GM19455 (cell line): ENCODE results near the gene MYL12A.

ENCODE experiments used
- ATAC-seq: cut with Tn5 transposase; IDR thresholded peaks from one replicate; pipeline ENCODE4 v1.9.1; 2021; ENCODE audit not compliant: unreplicated experiment

Gene MYL12A

DNA sequence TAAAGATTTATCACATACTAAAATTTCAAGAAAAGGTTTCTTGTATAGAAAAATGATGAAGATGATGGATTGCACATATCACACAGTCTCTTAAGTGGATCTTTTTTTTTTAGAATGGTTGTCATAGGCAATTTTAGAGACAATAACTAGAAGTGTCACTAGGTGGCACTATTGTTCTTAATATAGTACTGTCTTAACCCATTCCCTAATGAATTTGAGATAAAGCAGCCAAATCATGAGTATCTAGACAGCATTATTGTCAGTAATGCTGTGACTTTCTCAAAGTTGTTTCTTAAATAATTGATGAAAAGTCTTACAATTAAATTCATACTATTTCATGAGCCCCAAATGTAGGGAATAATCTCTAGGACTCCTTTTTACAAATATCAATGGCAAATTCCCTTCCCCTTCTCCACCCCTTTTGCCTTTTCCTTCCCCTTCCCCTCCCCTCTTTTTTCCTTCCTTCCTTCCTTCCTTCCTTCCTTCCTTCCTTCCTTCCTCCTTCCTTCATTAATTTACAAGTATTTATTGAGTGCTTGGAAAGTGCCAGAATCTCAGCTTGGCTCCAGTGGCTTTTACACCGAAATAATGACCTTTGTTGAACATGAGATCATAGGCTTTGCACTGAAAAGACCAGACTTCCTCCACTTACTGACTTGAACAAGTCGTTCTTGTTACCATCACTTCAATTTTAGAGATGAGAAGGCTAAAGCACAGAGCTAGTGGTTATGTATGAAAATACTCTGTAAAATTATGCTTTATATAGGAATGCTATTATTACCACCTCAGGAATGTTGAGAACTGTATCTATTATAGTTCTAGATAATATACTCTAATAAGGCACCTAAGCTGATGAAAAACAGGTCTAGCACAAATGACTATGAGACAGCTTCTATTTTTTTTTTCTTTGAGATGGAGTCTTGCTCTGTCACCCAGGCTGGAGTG, 34.1 kb downstream of the MYL12A start:
- ATAC-seq = no peak

DNA sequence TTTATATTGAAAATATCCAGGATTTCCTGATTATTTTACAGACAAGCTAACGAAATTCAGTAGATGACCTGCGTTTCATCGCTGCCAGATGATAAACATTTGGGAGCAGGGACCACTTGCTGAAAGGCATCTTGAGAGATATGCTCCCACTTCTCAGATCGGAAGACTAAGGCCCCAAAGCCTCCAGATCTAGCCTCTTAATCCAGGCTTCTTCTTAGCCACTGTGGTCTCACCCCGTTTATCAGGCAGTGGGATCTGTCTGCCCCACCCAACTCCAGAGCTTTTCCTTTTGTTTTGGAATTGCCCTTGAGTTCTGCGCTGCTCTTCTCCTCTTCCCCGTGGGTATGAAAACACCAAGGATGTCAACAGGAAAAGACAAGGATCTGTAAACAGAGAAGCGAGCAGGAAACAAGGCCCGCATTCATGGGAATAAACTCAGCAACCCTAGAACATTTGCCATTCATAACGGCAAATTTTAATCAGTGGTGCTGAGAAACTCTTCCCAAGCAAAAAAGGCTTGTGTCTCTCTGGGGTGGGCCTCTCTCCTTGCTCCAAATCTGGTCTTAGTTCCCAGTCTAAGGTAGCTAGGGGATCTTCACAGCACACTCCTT, 35.8 kb downstream of the MYL12A start:
- no peak for ATAC-seq

GRCh38 chr18:3283908-3284307, 36.3 kb downstream of the MYL12A start:
- ATAC-seq = no peak

GRCh38 chr18:3284501-3284900, 36.9 kb downstream of the MYL12A start:
- no peak for ATAC-seq

GRCh38 chr18:3286159-3286558, 38.6 kb downstream of the MYL12A start:
- ATAC-seq = no peak

DNA sequence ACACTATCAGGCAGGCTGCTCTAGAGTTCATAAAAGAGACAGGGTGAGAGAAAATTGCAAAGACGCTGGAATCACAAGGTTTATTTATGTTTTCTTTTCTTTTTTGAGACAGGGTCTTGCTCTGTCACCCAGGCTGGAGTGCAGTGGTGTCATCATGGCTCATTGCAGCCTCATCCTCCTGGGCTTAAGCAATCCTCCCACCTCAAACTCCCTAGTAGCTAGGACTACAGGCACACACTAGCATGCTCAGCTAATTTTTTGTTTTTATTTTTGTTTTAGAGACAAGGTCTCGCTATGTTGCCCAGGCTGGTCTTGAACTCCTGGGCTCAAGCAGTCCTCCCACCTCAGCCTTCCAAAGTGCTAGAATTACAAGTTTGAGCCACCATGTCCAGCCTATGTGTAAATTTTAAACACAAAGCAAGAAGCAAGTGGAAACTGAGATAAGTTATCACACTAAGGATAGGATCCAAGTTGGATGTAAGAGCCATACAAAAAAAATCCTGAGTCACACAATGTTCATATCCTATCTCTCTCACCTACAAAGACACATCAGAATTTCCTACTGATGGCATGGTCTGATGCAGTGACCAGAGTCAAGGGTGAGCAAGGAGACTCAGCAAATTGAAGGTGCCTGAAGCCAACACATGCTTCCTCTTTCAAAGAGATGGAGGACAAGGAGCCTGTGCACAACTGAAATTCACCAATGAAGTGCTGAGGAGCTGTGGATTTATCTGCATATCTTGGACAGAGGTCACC, 45.8 kb downstream of the MYL12A start:
- ATAC-seq = no peak

DNA sequence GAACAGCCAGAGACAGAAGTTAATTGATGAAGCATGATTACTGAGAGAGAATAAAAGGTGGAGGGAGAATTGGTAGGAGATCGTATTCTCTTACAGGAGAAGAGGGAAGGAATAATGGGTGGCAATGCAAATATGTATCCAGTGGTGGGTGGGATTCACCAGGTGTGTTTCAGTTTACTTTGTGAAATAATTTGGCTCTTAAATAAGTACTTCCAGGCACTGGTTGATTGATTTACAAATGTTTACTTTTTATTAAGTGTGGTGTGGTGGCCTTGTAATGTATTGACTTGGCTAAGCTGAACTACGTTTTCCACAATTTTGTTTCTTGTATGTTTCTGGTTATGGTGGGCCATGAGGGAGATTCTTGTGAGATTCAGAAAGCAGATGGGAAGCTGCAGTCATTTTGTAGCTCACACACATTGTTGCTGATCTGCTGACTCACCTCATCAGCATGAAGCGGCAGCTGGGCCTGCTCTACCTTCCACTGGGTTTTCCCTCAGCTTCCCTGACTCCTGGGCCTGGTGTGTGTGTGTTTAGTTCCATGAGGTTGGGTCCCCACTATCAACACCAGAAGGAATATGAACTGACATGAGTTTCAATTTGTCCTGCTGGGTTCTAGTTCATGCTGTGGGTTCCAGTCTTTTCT, 47.0 kb downstream of the MYL12A start:
- ATAC-seq = no peak

GRCh38 chr18:3297025-3297984, 49.7 kb downstream of the MYL12A start:
- ATAC-seq = peak; percentile 99

- no peak for ATAC-seq
Observed at GRCh38 chr18:3304832-3305231, 57.2 kb downstream of the MYL12A start.

DNA sequence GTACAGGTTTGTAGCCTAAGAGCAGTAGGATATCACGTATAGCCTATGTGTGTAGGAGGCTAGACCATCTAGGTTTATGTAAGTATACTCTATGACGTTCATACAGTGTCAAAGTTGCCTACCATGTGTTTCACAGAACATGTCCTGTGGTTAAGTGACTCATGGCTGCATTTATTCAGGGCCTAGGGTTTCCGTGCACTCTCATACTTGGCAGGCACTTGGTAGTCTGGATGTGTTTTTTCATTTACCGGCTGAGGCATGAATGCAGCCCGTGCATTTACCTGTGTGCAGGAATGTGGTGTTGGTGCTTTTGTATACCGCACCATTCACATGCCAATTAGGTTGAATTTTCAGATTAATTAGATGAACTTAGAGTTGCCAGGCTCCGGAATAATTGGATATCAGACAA, 57.8 kb downstream of the MYL12A start:
- no peak for ATAC-seq
